HG03135 (cell line): ENCODE measurements around the gene NRDC.
A peak's percentile ranks its signal among the peaks of the same experiment; 100 is the strongest.
"Not testable (repeated sequence)": the region's sequence is repeated elsewhere in the genome, so short reads cannot be mapped to it uniquely, and the experiment has no call there.

Source experiments
- ATAC-seq: cut with Tn5 transposase; IDR thresholded peaks from one replicate; pipeline ENCODE4 v1.9.1; 2021; ENCODE audit warnings: mild to moderate bottlenecking, moderate library complexity; ENCODE audit not compliant: unreplicated experiment

Gene NRDC

DNA sequence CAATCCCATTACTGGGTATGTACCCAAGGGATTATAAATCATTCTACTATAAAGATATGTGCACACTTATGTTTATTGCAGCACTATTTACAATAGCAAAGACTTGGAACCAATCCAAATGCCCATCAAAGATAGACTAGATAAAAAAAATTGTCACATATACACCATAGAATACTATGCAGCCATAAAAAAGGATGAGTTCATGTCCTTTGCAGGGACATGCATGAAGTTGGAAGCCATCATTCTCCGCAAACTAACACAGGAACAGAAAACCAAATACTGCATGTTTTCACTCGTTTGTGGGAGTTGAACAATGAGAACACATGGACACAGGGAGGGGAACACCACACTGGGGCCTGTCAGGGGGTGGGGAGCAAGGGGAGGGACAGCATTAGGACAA is 16.2 kb upstream of the NRDC start:
- not testable (repeated sequence) for ATAC-seq

DNA sequence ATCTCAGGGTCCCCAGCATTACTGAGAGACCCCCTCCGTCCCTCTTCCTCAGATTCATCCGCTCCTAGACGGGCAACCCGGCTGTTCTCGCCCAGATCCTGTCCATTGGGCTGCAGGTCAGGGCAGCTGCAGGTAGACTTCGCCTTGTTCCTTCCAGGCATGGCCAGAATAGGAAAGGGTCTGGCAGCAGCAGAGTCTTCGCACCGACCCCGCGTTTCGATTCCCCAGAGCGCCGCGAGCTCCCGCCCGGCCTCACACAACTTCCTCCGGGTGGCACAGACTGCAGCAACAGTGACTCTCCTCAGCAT is 265 bp downstream of the NRDC start:
- no peak for ATAC-seq

- ATAC-seq: peak; percentile 2
Measured at GRCh38 chr1:51877434-51878307, 856 bp downstream of the NRDC start.

- ATAC-seq: no peak
Measured at GRCh38 chr1:51875836-51876235, 2.7 kb downstream of the NRDC start.

- ATAC-seq: no peak
Measured at GRCh38 chr1:51875291-51875772, 3.2 kb downstream of the NRDC start.

- not testable (repeated sequence) for ATAC-seq
Measured at GRCh38 chr1:51873270-51873669, 5.3 kb downstream of the NRDC start.

DNA sequence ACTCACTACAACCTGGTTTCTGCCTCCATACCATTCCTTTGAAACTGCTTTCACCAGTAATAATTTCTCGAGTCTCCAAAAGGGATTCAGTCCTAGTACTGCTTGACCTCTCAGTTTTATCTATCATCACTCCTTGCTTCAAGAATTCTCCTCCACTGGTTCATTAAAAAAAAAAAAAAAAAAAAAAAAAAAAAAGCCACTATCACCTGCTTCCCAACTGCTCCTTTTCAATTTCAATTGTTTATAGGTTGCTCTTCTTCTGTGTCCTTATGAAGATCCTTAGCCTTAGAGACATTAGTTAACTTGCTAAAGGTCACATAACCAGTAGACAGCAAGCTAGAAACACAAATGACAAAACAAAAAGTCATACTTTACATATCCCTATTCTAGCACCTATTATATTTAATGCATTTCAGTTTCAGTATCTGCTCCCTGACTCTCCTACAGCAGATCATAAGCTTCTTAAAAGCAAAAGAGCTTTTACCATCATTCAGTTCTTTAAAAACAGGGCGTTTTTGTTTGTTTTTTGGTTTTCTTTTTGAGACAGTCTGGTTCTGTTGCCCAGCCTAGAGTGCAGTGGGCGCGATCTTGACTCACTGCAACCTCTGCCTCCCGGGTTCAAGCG is 7.1 kb downstream of the NRDC start:
- ATAC-seq: peak; percentile 51

DNA sequence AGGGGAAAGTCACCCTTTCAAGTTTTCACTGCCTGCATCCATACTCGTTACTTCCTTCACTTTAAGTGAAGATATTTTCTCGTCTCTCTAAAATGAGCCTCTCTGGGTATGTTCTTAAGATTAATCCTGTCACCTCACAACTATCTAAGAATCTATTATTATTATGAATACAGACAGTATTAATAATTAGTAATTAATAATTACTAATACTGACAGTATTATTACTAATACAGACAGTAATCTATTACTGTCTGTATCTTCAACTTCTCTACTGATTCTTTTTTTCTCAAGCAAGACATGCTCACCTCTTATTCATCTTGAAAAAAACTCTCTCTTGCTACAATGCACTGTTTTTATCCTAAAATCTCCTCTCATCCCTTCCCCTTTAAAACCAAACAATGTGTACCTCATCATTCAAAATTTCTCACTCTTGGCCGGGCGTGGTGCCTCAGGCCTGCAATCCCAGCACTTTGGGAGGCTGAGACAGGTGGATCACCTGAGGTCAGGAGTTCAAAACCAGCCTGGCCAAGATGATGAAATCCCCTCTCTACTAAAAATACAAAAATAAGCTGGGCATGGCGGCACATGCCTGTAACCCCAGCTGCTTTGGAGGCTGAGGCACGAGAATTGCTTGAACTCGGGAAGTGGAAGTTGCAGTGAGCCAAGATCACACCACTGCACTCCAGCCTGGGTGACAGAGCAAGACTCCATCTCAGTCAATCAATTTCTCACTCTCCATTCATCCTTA is 7.8 kb downstream of the NRDC start:
- no peak for ATAC-seq

- no peak for ATAC-seq
Measured at GRCh38 chr1:51867479-51868232, 10.9 kb downstream of the NRDC start.

GRCh38 chr1:51863384-51863783 is 15.1 kb downstream of the NRDC start:
- peak; percentile 75 for ATAC-seq

GRCh38 chr1:51861669-51862068 is 16.9 kb downstream of the NRDC start:
- no peak for ATAC-seq

- no peak for ATAC-seq
Measured at GRCh38 chr1:51859735-51860134, 18.8 kb downstream of the NRDC start.

DNA sequence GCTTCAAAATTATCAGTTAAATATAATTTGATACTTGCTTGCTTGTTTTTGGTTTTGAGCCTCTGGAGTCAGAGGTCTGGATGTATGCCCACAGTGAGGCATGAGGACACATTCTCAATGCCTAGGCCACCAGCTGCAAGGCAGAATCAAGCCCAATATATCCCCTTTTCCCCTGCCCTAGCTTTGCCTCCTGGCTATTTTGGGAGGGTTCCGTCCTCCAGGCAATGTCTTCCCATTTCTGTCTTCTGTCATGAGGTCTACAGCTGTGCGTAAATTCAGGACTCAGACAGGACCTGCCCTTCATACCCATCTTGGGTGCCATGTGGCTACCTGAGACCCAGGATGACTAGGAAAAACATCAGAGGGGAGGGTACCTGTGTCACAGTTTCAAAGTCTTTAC is 19.2 kb downstream of the NRDC start:
- ATAC-seq: no peak

DNA sequence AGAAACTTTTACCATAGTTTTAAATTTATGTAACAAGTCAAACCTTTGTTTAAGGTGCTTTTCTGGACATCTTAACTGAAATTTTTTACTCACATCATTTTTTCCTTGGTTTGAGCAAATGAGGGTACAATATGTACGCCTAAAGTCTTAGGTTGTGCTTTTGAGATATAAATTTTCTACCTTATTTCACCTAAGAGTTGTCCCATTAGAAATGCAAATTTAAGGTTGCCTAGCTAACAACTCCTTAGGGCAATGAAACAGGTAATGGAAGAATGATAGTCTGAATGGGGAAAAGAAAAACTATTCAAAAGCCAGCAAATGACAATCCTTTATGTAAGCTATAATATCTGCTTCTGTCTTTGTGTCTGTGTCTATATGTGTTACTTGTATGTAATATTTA is 19.6 kb downstream of the NRDC start:
- ATAC-seq: no peak

GRCh38 chr1:51856745-51857144 is 21.8 kb downstream of the NRDC start:
- no peak for ATAC-seq

DNA sequence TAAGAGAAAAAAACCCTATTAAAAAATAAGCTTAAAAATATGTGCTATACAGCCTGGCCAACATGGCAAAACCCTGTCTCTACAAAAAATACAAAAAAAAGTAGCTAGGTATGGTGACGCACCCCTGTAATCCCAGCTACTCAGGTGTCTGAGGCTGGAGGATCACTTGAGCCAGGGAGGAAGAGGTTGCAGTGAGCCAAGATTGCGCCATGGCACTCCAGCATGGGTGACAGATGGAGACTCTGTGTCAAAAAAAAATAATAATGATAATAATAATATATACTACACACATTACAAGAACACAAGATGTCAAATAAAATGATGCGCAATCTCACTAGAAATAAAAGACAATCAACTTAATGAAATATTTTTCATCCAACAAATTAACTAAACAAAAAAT is 22.9 kb downstream of the NRDC start:
- ATAC-seq: no peak

GRCh38 chr1:51853360-51853759 is 25.2 kb downstream of the NRDC start:
- ATAC-seq: no peak

DNA sequence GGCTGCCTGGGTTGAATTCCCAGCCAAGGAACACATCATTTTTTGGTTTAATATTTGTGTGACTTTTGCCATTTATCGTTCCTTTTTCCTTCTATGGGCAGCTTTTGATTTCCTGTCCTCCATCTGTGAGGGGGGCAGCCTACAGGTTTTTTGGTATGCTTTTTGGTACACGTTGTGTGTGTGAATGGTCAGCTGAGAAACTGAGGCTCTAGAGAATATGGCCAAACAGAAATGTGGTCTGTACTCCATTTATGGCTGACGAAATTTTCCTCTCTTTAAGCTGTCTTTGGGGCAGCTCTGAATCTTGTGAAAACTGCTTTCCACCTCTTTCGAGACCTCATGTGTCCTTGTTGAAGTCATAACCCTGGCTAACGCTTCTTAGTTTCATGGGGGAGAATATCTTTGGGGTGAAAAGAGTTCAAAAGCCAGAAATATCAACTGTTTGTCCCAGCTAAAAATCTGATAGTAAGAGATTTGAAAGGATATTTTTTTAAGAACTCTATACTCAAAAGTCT is 26.6 kb downstream of the NRDC start:
- no peak for ATAC-seq

GRCh38 chr1:51850420-51851223 is 27.9 kb downstream of the NRDC start:
- no peak for ATAC-seq
